ENCODE data around the gene PTBP3.
"Not testable (repeated sequence)": the region's sequence is repeated elsewhere in the genome, so short reads cannot be mapped to it uniquely, and the experiment has no call there.

The PTBP3 gene, protein sequence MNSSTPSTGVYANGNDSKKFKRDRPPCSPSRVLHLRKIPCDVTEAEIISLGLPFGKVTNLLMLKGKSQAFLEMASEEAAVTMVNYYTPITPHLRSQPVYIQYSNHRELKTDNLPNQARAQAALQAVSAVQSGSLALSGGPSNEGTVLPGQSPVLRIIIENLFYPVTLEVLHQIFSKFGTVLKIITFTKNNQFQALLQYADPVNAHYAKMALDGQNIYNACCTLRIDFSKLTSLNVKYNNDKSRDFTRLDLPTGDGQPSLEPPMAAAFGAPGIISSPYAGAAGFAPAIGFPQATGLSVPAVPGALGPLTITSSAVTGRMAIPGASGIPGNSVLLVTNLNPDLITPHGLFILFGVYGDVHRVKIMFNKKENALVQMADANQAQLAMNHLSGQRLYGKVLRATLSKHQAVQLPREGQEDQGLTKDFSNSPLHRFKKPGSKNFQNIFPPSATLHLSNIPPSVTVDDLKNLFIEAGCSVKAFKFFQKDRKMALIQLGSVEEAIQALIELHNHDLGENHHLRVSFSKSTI

DNA sequence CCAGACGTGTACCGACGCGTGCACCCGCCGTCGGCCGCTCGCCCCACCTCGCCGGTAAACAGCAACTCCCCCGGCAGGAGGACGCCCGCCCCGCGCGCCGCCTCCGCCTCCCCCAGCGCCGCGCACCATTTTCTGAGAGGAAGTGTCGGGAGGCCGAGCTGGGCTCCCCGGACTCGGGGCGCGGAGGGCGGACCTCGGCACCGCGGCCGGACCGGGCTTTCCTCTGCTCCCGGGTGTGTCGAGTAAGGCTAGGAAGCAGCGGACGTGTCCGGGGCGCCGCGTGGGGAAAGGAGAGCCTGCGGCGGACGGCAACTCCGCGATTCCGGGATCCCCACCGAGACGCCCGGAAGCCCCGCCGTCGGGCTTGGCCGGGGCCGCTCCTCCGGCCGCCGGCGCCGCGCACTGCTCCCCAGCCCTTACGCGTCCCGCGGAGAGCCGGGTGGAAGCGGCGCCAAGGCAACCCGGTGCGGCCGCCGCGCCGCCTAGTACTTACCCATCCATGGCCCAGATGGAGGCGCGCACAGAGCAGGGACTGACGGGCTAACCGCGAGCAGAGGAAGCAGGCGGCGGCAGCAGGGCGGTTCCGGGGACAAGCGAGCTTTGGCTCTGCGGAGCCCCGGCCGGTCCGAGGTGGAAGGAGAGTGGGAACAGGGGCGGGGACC, at the start of gene PTBP3:
Gene PTBP3, minus strand, starts transcription at position 643 of the 662 bp plus-strand sequence. CDS start 35,754 bp downstream, outside the sequence.
- DNase-seq = peak; percentile 83

DNA sequence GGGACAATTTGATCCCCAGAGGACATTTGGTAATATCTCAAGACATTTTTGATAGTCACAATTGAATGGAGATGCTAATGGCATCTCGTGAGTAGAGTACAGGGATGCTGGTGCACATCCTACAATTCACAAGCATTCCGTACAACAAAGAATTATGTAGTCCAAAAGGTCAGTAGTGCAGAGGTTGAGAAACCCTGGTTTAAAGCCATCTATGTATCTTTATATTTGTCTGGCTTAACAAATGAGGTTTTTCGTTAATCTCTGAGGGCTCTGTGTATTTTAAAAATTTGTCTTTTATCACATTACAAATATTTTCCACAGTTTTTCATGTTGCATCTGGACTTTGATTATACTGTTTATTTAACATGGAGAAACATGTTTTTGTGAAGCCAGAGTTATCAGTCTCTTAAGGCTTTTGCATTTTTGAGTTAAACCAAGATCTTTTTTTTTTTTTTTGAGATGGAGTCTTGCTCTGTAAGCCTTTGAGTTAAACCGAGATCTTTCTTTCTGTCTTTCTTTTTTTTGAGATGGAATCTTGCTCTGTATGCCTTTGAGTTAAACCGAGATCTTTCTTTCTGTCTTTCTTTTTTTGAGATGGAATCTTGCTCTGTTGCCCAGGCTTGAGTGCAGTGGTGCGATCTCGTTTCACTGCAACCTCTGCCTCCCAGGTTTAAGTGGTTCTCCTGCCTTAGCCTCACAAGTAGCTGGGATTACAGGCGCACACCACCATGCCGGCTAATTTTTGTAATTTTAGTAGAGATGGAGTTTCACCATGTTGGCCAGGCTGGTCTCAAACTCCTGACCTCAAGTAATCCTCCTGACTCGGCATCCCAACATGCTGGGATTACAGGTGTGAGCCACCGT, 49.3 kb upstream of the PTBP3 start:
- DNase-seq = no peak

DNA sequence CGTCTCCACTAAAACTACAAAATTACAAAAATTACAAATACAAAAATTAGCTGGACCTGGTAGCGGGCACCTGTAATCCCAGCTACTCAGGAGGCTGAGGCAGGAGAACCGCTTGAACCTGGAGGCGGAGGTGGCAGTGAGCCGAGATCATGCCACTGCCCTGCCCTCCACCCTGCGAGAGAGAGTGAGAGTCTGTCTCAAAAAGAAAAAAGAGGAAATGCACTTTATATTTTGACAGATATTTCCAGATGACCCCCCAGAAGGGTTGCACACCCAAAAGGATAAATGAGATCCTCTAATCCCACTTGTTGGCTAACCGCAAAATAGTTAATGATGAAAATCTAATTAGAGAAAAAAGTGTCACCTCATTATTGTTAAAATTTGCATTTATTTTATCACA, 48.6 kb upstream of the PTBP3 start:
- DNase-seq = no peak

DNA sequence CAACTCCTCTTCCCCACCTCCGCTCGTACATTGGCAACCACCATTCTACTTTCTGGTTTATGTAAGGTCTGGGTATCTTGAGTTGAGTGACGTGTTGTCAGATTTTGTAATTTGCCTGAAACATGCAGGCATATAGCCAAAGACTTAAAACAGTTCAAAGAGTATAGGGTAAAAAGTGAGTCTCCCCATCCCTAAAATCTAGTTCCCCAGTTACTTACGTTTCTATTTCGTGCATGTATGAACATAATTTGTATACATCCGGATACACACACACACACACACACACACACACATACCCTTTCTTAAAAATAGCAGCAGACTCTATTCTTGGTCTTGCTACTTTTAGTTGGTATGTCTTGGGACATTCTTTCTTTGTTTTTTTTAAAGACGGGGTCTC, 47.4 kb upstream of the PTBP3 start:
- DNase-seq = peak; percentile 10

DNA sequence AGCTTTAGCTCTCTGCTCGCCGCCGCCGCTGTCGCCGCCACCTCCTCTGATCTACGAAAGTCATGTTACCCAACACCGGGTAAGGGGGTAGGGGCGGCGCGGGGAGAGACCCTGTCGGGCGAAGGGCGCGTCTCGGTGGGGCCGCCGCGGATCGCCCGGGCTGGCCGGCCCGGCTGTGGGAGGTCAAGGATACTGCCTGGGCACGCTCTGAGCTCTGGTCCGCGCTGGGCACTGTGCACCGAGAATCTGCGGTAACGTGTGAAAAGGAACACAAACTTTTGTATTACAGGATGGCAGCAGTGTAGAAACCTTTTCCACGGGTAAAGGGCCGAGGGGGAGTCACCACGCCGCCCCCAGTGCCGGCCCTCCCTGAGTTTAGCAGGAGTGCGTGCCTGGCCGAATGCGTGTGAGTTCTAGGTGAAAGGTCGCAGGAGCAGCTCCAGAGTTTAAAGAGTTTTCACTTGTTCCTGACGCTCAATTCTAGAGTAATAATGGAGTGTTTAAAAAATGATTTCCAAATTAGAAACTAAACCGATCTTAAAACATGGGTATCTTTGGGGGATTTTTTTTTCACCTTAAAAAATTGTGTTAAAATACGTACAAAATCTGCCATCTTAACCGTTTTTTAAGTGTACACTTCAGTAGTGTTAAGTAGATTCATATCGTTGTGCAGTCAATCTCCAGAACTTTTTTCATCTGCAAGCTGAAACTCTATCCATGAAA, 46.8 kb upstream of the PTBP3 start, which contains the start of gene HSDL2:
Gene HSDL2, plus strand, starts transcription at position 7 of the 723 bp plus-strand sequence. Its CDS starts 56 bp downstream, at position 63.
- peak; percentile 46 for DNase-seq

DNA sequence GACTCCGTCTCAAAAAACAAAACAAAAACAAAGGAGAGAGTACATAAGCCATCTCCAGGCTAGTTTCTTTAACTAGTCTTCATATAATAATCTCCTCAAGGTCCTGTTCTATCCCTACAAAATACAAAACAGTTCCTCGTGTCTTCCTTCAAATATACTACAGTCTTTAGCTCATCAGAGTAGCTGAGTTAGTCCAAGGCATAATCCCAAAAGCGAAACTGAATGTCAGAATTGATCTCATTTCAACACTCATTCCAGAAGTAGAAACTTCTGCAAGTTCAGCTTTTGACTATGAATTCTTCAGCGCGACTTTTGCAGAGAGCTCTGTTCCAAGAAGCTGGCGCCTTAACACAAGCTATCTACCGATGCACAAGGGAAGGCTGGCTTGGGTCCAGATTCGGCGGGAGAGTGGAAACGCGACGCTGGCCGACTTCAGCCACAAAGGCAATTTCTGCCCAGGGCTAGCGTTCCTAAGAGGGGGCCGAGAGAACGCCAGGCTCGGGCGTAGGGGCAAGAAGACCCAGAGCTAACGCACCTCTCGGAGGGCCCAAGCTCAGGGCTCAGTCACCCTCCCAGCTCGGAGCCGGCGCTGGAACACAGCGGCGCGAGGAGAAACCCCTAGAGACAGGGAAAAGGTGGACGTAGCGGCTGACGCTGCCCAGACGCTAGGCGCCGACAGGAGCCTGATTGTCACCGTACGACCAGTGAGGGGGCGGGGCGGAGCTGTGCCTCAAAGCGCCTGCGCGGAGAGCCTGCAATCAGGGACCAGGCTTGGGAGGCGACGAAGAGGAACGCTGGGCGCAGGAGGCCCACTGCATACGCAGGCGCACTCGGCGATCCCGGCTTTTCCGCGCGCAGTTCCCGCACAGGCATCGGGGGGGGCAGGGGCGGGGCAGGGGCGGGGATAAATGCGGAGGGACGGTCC, 46.0 kb upstream of the PTBP3 start:
- peak; percentile 99 for DNase-seq

DNA sequence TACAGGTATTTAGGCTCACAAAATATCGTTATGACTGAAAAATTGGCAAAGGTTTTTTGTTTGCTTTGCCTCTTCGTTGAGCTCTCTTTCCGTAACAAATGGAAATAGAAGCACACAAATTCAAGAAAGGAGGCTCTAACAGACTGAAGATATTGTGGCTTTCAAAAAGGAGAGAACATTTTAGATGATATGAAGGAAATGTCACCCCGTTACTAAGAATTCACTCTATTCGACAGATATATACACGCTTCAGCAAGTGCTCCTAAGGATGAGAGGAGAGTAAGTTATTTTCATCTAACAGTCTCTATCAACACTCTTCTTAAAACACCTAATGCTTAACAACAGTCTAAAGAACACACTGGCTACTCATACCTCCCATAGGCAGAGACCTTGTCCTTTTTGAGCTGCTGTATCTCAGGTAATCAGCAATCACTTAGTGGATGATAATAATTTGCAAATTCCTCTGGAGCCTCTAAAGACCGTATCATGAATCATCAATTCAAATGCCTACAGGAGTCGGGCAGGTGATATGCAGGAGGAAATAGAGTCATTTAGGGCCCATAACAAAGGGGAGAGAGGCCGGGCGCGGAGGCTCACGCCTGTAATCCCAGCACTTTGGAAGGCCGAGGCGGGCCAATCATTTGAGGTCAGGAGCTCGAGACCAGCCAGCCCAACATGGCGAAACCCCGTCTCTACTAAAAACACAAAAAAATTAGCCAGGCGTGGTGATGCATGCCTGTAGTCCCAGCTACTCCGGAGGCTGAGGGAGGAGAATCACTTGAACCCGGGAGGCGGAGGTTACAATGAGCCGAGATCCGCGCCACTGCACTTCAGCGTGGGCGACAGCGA, 45.1 kb upstream of the PTBP3 start:
- peak; percentile 60 for DNase-seq

DNA sequence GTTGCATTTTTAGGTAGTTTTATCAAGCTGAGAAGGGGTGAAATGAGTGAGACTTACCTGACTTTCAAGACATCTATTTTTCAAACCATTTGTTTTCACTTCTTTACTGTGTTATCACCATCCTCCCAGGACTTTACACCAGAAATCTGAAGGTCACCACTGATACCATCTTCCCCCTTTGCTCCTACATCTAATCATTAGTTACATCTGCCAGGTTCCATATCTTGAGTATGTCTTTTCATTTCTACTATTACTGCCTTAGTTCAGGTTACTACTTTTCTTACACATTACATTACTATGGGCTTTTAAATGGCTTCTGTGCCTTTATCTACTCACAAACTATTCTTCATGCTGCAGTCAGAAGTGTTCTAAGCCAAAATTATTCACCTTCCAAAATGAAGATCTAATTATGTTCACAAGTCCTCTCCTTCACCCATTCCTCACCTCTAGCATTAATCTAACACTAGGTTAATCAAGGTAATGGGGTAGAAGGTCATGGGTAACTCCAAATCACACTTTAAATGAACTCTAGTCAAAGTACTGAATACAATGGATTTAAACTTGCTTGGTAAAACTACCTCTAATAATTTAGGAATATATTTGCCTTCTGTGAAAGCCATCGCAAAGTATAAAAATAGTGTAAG, 44.4 kb upstream of the PTBP3 start:
- DNase-seq = no peak

DNA sequence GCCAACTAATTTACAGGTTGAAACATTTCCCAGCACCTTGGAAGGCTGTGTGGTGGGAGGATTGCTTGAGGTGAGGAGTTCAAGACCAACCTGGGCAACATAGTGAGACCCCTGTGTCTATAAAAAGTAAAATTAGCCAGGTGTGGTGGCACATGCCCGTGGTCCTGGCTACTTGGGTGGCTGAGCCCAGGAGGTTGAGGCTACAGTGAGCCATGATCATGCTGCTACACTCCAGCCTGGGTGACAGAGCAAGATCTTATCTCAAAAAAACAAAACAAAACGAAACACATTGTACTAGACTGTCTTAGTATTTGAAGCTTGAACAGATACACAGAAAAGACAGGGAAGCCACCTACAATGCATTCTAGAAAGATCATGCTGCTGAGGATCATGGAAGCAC, 43.7 kb upstream of the PTBP3 start:
- DNase-seq = no peak

DNA sequence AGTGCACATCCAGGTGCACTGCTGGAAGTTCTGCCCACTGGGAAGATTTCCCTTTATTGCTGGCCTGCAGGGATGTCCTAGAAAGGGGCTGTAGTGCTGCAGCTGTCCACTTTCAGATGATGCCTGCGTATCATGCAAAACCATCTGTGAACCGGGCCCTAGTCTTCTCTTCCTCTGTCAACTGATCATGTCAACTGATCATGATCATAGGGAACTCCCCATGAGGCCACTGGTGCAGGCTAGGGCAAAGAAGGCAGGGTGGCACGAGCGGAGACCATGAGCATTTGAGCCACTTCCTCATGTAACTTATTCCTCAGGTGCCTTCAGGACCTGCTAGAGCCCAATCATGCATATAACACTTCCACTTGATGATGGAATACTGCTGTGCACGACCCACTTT, 41.9 kb upstream of the PTBP3 start:
- no peak for DNase-seq

DNA sequence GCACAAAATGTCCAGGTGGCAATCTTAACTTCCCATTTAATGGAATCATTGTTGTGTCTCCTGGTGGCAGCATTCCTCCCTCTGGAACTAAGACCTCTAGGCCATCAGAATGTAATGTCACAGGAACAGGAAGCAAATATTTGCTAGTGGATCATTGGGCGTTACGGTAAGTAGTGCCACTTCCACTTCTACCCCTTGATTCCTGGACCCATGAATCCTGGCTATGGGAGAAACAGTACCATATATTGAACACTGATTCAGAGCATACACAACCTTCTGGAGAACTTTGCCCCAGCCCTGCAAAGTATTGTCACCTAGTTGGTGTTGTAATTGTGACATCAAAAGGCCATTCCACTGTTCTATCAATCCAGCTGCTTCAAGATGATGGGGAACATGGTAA, 40.8 kb upstream of the PTBP3 start:
- not testable (repeated sequence) for DNase-seq

DNA sequence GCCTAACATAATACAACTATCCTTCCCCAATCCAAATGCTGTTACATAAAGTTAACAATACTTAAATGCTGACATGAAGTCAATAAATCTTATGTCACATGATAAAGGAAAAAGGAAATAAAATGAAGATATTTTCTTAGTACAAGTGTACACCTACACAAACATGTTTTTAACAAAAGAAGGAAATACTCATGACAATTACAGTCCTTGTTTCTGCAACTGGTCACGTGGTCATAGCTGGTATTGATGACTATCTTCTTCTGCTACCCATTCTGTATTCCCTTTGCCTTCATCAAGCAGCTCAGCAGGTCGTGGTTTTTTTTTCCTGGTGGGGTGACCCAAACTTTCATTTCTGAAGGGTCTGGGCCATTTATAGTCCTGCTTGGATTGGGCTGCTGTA, 40.2 kb upstream of the PTBP3 start:
- DNase-seq = not testable (repeated sequence)

DNA sequence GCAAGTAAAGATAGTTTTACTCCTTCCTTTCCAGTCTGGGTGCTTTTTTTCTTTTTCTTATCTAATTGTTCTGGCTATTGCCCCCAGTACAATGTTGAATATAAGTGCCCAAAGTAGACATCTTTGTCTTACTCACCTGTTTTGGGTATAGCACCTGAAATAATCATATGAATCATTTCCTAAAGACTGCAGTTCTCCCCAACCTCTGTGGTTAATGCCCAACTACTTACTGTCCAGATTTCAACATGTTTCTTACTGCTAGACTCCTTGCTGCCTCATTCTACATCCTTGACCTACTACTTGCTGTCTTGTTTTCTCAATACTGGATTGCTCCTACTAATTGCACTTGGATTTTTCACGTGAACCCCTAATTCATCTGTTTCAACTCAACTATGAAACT, 37.6 kb upstream of the PTBP3 start:
- DNase-seq = no peak

DNA sequence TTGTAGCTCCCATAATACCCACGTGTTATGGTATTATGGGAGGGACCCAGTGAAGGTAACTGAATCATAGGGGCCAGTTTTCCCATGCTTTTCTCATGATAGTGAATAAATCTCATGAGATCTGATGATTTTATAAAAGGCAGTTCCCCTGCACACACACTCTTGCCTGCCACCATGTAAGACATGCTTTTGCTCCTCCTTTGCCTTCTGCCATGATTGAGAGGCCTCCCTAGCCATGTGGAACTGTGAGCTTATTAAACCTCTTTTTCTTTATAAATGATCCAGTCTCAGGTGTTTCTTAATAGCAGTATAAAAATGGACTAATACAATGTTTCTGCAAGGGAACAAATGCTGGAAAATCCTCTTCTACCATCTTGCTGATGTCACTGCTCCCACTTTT, 36.4 kb upstream of the PTBP3 start:
- DNase-seq = no peak

DNA sequence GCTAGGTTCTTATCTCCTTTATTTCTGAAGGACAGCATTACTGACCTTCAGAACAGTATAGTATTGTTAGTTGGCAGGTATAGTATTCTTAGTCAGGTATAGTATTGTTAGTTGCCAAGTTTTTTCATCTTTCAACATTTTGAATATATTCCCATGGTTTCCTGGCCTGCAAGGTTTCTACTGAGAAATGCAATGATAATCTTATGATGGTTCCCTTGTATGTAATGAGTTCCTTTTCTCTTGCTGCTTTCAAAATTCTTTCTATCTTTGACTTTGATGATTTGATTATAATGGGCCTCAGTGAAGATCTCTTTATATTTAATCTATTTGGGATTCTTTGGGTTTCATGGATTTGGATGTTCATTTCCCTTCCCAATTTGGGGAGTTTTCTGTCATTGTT, 34.0 kb upstream of the PTBP3 start:
- DNase-seq = no peak

DNA sequence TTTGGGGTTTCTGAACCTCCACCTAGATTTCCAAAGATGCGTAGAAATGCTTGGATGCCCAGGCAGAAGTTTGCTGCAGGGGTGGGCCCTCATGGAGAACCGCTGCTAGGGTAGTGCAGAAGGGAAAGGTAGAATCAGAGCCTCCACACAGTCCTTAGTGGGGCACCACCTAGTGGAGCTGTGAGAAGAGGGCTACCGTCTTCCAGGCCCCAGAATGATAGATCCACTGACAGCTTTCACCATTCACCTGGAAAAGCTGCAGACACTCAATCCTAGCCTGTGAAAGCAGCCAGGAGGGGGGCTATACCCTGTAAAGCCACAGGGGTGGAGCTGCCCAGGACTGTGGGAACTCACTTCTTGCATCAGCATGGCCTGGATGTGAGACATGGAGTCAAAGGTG, 33.2 kb upstream of the PTBP3 start:
- DNase-seq = no peak

DNA sequence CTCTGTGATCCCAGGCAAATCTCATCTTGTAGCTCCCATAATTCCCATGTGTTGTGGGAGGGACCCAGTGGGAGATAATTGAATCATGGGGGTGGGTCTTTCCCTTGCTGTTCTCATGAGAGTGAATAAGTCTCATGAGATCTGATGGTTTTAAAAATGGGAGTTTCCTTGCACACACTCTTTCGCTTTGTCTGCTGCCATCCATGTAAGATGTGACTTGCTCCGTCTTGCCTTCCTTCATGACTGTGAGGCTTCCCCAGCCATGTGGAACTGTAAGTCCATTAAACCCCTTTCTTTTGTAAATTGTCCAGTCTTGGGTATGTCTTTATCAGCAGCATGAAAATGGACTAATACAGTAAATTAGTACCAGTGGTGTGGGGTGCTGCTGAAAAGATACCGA, 31.8 kb upstream of the PTBP3 start:
- DNase-seq = not testable (repeated sequence)

DNA sequence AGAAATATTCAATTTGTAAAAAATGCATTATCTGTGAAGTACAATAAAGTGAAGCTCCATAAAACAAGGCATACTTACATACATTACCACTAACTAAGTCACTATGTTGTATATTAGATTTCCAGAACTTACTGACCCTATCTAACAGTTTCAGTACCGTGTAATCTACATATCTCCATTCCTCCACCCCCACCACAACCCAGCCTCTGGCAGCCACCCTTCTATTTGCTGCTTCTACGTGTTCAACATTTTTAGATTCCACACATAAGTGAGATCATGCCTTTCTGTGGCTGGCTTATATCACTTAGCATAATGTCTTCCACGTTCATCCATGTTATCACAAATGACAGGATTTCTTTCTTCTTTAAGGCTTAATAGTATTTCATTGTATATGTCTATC, 31.3 kb upstream of the PTBP3 start:
- DNase-seq = no peak

DNA sequence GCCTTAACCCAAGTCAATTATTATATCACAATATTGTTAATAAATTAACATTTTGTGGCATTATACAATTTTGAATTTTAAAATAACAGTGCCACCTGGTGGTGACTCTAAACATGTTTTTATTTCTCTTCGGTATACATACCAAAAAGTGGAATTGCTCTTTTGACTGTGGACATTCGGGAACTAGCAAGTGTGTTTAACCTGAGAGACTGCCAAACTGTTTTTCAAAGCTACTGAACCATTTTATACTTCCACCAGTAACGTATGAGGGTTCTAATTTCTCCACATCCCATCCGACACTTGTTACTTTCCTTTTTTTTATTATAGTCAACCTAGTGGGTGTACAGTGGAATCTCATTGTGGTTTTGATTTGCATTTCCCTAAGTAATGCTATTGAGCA, 28.2 kb upstream of the PTBP3 start:
- no peak for DNase-seq

Data from stimulated activated CD4-positive, alpha-beta T cell treated with anti-CD3 and anti-CD28 coated beads, Interleukin-15, amount 100 ng/mL, for 24 hours (primary cell).